Lower leg skin (tissue), 3 donors: Measurements from ENCODE around the gene BACE1-AS.

ENCODE experiments used
- CTCF ChIP-seq, 3 donors: fragments of 450-650 bp; IDR thresholded peaks; one replicate each; pipeline ENCODE4 v1.5.1; 2016; ENCODE audit warnings: antibody characterized with exemption in 3 of 3, mild to moderate bottlenecking in 3 of 3, moderate library complexity in 2 of 3
- POLR2A ChIP-seq, 2 donors: fragments of 450-650 bp; IDR thresholded peaks; one replicate each; pipeline ENCODE4 v1.6.1; 2016 to 2017; ENCODE audit warnings: antibody characterized with exemption in 2 of 2, mild to moderate bottlenecking in 1 of 2, moderate library complexity in 1 of 2

- no peak for TF ChIP-seq CTCF (IDR thresholded peaks at IDR 0.05)
- TF ChIP-seq POLR2A (IDR thresholded peaks at IDR 0.05): no peak
Observed at GRCh38 chr11:117319214-117319840, 28.2 kb downstream of the BACE1-AS start.
